GM12878 (cell line): Measurements from ENCODE around the gene SMARCC2. TPM values are rescaled to one million over a fixed set of nuclear protein-coding genes. Genes with fewer than 3 reads are reported as not detected.

Experiments used
- ATAC-seq: fragments of 200-7000 bp; cut with Tn5 transposase; 3 replicates; pipeline ENCODE4 v1.9.1; 2020; ENCODE audit warnings: mild to moderate bottlenecking, moderate library complexity
- BruUV-seq: library from RNA; stranded (reverse); fragments of 400-500 nt; replicated peaks from 2 replicates; lab custom pipeline; 2021; lab: Mats Ljungman, UMichigan
- CTCF ChIA-PET: fragments of 300-600 bp; sonication (Branson Sonifier 250); formaldehyde crosslinking; extraction: SDS; loops from one replicate; lab custom pipeline; 2021; ENCODE audit warnings: inconsistent platforms; lab: Yijun Ruan, JAX
- POLR2A ChIA-PET: fragments of 350-600 bp; formaldehyde crosslinking; extraction: SDS; loops from one replicate; lab custom pipeline; 2021; ENCODE audit warnings: inconsistent platforms; lab: Charles Lee
- RAD21 ChIA-PET: fragments of 300-600 bp; sonication (Branson Sonifier 250); formaldehyde crosslinking; loops from one replicate; lab custom pipeline; 2023; ENCODE audit warnings: antibody characterized with exemption; ENCODE audit not compliant: unreplicated experiment; lab: Charles Lee
- SMC1A ChIA-PET: fragments of 300-600 bp; sonication (Branson Sonifier 250); formaldehyde crosslinking; loops from one replicate; lab custom pipeline; 2023; ENCODE audit not compliant: unreplicated experiment, uncharacterized antibody; lab: Charles Lee
- DNase-seq: peaks from one replicate; pipeline ENCODE4 v3.0.0-alpha.2; 2011; ENCODE audit warnings: low read depth, low spot score
- FAIRE-seq: peaks from 3 replicates; lab custom pipeline; 2011; peaks lifted over from hg19 to GRCh38; lab: Jason Lieb, UNC
- H2AFZ ChIP-seq: 2 replicates; pipeline ENCODE4 v1.6.0; 2011; ENCODE audit warnings: low read depth, low read length, control low read depth; ENCODE audit not compliant: control insufficient read depth
- H3K27ac ChIP-seq: 2 replicates; pipeline ENCODE4 v1.5.1; 2011; ENCODE audit warnings: control low read depth; ENCODE audit not compliant: control insufficient read depth, insufficient read depth
- H3K27me3 ChIP-seq, 2 experiments: replicated peaks in 1 of 2; 2 replicates each; pipeline versions ENCODE4 v1.6.0 to v1.6.1; 2011; ENCODE audit warnings: low read length in 1 of 2; ENCODE audit not compliant: control insufficient read depth in 2 of 2, insufficient read depth in 2 of 2
- H3K36me3 ChIP-seq, 2 experiments: 2 replicates each; pipeline ENCODE4 v1.5.1; 2011; ENCODE audit warnings: low read length in 1 of 2; ENCODE audit not compliant: control insufficient read depth in 2 of 2, insufficient read depth in 2 of 2
- H3K4me1 ChIP-seq: 2 replicates; pipeline ENCODE4 v1.6.1; 2011; ENCODE audit warnings: mild to moderate bottlenecking, low read length, moderate library complexity, mixed read lengths; ENCODE audit not compliant: control insufficient read depth, insufficient read depth
- H3K4me2 ChIP-seq: 2 replicates; pipeline ENCODE4 v1.6.0; 2011; ENCODE audit warnings: control low read depth; ENCODE audit not compliant: control insufficient read depth, insufficient read depth
- H3K4me3 ChIP-seq: fragments of 200-600 bp; sonication (generic); 2 replicates; pipeline ENCODE4 v1.5.1; 2016
- H3K79me2 ChIP-seq: 2 replicates; pipeline ENCODE4 v1.6.0; 2011; ENCODE audit warnings: low read length; ENCODE audit not compliant: control insufficient read depth, insufficient read depth
- H3K9ac ChIP-seq: 2 replicates; pipeline ENCODE4 v1.8.0; 2011; ENCODE audit warnings: low read length, control low read depth, mixed read lengths; ENCODE audit not compliant: control insufficient read depth, insufficient read depth
- H3K9me3 ChIP-seq: replicated peaks from 3 replicates; pipeline ENCODE4 v1.5.1; 2011; ENCODE audit warnings: mild to moderate bottlenecking, low read length; ENCODE audit not compliant: control insufficient read depth, insufficient read depth
- H4K20me1 ChIP-seq: 2 replicates; pipeline ENCODE4 v1.6.0; 2011; ENCODE audit not compliant: control insufficient read depth, insufficient read depth
- ETV6 ChIP-seq, 2 experiments: fragments of 450-650 bp in 1 of 2; IDR thresholded peaks in 1 of 2; conservative IDR thresholded peaks in 1 of 2; 2 replicates each; pipeline ENCODE4 v1.6.1; 2014; ENCODE audit warnings: antibody characterized with exemption in 1 of 2, borderline replicate concordance in 1 of 2, low read depth in 1 of 2, mild to moderate bottlenecking in 1 of 2, moderate library complexity in 1 of 2
- MAX ChIP-seq: IDR thresholded peaks from 2 replicates; pipeline ENCODE4 v1.6.1; 2012; ENCODE audit warnings: low read depth, low read length, improper control_type of control experiment
- ZBTB4 ChIP-seq: fragments of 450-650 bp; formaldehyde crosslinking; IDR thresholded peaks from 2 replicates; pipeline ENCODE4 v1.4.0; 2022; ENCODE audit warnings: mild to moderate bottlenecking, moderate library complexity
- ZBTB40 ChIP-seq: fragments of 450-650 bp; IDR thresholded peaks from 2 replicates; pipeline ENCODE4 v1.6.1; 2016; ENCODE audit warnings: mild to moderate bottlenecking, moderate library complexity, borderline replicate concordance
- ZNF274 ChIP-seq: IDR thresholded peaks from one replicate; pipeline ENCODE4 v1.8.0; 2011; ENCODE audit not compliant: insufficient read length, insufficient read depth
- WGBS: methylation state at CpG from one replicate; pipeline ENCODE4 v1.1.6; 2016; ENCODE audit warnings: low lambda C conversion rate; ENCODE audit not compliant: insufficient replicate concordance, insufficient coverage; ENCODE audit errors: missing lambda C conversion rate; 5-methylcytosine and 5-hydroxymethylcytosine counted together
- in situ Hi-C: fragments of 300-500 bp; cut with MboI; formaldehyde crosslinking; loops from 9 replicates; pipeline ENCODE4 v1.14.3; 2018; ENCODE audit warnings: mixed read lengths
- intact Hi-C: fragments of 100-400 bp; cut with micrococcal nuclease; formaldehyde crosslinking; loops from one replicate; pipeline ENCODE4 v1.14.2; 2022; ENCODE audit not compliant: unreplicated experiment
- polyA plus RNA-seq, 11 experiments: library from polyadenylated mRNA; depleted of rRNA in 4 of 11; unstranded in 6 of 11; stranded (reverse) in 5 of 11; fragments of >200 nt; fragmentation: Nextera tagmentation in 4 of 11; fragmentation: Illumina TruSeq in 1 of 11; extraction: Ambion mirVana in 4 of 11; extraction: Trizol in 1 of 11; gene quantifications; 1 replicate in 1 of 11; 2 replicates in 10 of 11; pipeline versions ENCODE4 v1.2.1 to v1.2.3, GENCODE V29; 2011 to 2016; ENCODE audit warnings: inconsistent platforms in 2 of 11, missing spikeins in 2 of 11, low read depth in 1 of 11
- total RNA-seq, 4 experiments: library from RNA; depleted of rRNA in 3 of 4; stranded (reverse); fragments of >200 nt in 3 of 4; fragmentation: Illumina TruSeq in 1 of 4; extraction: Trizol in 1 of 4; gene quantifications; 2 replicates each; pipeline versions ENCODE4 v1.2.1 to v1.2.3, GENCODE V29; 2013 to 2021

Gene SMARCC2
- total and polyA plus RNA-seq, 10 of the 15 experiments (the other 5 are each of a cell fraction or from before 2014, with no cell fraction given) = 13.6 to 71.2 (median 42.3) TPM

- no peaks in the 10 kb centered on the region for H3K4me1 ChIP-seq
- DNase-seq (no peak), ATAC-seq (no peak), FAIRE-seq (no peak)
- ChIA-PET SMC1A (no interaction called here), RAD21 (no interaction called here), POLR2A (no interaction called here), CTCF (no interaction called here)
- H3K4me3 ChIP-seq = no peak overlapping the region
- H3K4me2 ChIP-seq = no peak overlapping the region
- no peaks in the 10 kb centered on the region for H4K20me1 ChIP-seq
- H3K27me3 ChIP-seq = no peaks in the 10 kb centered on the region
- no peaks in the 10 kb centered on the region for H3K79me2 ChIP-seq
- TF ChIP-seq ZBTB40 = no peak
- TF ChIP-seq MAX = no peak
- no peak for TF ChIP-seq ETV6 (conservative IDR thresholded peaks at IDR 0.05 in 1 of 2, IDR thresholded peaks at IDR 0.05 in 1 of 2; ENCODE audit: borderline replicate concordance in 1 of 2, low read depth in 1 of 2)
- TF ChIP-seq ZBTB4 (CRISPR knock-in tag) = no peak
- TF ChIP-seq ZNF274 = no peak
- no peaks in the 10 kb centered on the region for H3K9me3 ChIP-seq
- 98% methylated on average over 11 of the region's 11 CpGs for WGBS
- H3K27ac ChIP-seq = no peak overlapping the region
- intact Hi-C loops = no loop called here
- in situ Hi-C loops = no loop called here
- H3K36me3 ChIP-seq = peaks cover 24 to 28% of the 10 kb centered on the region in 2 experiments
- no TSS peak for BruUV-seq
- H3K9ac ChIP-seq = no peak overlapping the region
- H2AFZ ChIP-seq = no peak overlapping the region
Observed at GRCh38 chr12:56169229-56169759, 20.0 kb downstream of the SMARCC2 start.
